Esophagus muscularis mucosa (tissue), 3 donors: ENCODE measurements around the gene DSTN.

Experiments
- POLR2A ChIP-seq: fragments of 450-650 bp; IDR thresholded peaks from one replicate; pipeline ENCODE4 v1.6.1; 2017; ENCODE audit warnings: antibody characterized with exemption, moderate library complexity, mild to moderate bottlenecking, low read depth
- TF ChIP-seq, protein P1 (sequence below), 3 experiments: fragments of 200-600 bp in 2 of 3; fragments of 450-650 bp in 1 of 3; sonication (generic) in 2 of 3; IDR thresholded peaks; one replicate each; pipeline ENCODE4 v1.5.1; 2017 to 2019; ENCODE audit warnings: antibody characterized with exemption in 3 of 3, mild to moderate bottlenecking in 2 of 3, moderate library complexity in 1 of 3

DNA sequence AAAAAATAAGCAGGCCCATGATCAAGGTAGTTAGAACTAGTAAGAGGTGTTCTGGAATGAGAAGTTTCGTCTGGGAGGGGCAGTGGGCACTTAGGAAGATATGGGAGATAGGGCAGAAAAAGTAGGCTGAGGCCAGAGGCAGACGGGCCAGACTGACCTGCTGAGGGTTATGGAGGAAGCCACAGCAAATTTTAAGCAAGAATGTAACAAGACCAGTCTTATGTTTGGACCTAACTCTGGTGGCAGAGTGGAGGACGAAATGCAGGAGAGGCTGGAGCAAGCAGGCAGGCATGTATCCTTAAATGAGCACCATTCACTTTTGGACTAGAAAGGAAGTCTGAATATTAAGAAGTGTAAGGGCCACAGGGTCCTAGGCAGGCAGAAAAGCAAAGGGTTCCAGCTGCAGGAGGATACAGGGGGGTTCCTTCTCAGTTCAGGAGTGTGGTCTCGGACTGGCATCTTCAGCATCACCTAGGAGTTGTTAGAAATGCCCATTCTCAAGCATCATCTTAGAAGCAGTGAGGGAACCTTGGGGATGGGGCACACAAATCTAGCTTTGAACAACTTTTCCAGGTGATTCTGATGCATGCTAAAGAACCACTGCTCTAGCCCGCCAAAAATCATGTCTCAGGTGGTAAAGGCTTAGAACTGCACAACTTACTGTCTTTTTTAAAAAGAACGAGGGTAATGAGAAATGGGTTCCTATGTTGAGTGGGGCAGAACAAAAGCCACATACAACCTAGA, 1.7 kb upstream of the DSTN start:
- TF ChIP-seq, protein P1, sequence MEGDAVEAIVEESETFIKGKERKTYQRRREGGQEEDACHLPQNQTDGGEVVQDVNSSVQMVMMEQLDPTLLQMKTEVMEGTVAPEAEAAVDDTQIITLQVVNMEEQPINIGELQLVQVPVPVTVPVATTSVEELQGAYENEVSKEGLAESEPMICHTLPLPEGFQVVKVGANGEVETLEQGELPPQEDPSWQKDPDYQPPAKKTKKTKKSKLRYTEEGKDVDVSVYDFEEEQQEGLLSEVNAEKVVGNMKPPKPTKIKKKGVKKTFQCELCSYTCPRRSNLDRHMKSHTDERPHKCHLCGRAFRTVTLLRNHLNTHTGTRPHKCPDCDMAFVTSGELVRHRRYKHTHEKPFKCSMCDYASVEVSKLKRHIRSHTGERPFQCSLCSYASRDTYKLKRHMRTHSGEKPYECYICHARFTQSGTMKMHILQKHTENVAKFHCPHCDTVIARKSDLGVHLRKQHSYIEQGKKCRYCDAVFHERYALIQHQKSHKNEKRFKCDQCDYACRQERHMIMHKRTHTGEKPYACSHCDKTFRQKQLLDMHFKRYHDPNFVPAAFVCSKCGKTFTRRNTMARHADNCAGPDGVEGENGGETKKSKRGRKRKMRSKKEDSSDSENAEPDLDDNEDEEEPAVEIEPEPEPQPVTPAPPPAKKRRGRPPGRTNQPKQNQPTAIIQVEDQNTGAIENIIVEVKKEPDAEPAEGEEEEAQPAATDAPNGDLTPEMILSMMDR (IDR thresholded peaks at IDR 0.05), result no peak
- TF ChIP-seq POLR2A, result no peak
